Measurements from ENCODE around the gene RUSC1. TPM values are rescaled to one million over a fixed set of nuclear protein-coding genes. Genes with fewer than 3 reads are reported as not detected.

RUSC1 gene
- total and polyA plus RNA-seq, 8 donors: 9.5 to 164 (median 31.3) TPM

- Histone ChIP-seq H3K4me3 (no peak overlapping the region), H3K9me3 (no peaks in the 10 kb centered on the region), H3K4me1 (peaks cover 7 to 15% (median 11%) of the 10 kb centered on the region in 4 donors), H3K36me3 (peaks cover 0 to 20% (median 8%) of the 10 kb centered on the region in 4 donors), H3K27me3 (no peaks in the 10 kb centered on the region), H3K27ac (no peak overlapping the region)
- intact Hi-C loops (cut with DNase I; ENCODE audit: low total_unique reads): no loop called here
- DNase-seq: no peak
- WGBS, 5 donors: 93 to 97% (median 95%) methylated on average over 27 to 29 of the region's 29 CpGs
- no peak for TF ChIP-seq CTCF (IDR thresholded peaks at IDR 0.05)
- TF ChIP-seq EP300 (IDR thresholded peaks at IDR 0.05): no peak
- no peak for TF ChIP-seq POLR2AphosphoS5 (IDR thresholded peaks at IDR 0.05)
- no peak for TF ChIP-seq POLR2A (IDR thresholded peaks at IDR 0.05)
Observed at GRCh38 chr1:155282488-155283091, 38.1 kb upstream of the RUSC1 start.

- Histone ChIP-seq H3K4me3 (no peak overlapping the region), H3K4me1 (no peaks in the 10 kb centered on the region), H3K27ac (no peak overlapping the region), H3K36me3 (peaks cover 0 to 29% (median 10%) of the 10 kb centered on the region in 4 donors), H3K9me3 (no peaks in the 10 kb centered on the region), H3K27me3 (no peaks in the 10 kb centered on the region)
- TF ChIP-seq CTCF (IDR thresholded peaks at IDR 0.05): no peak
- TF ChIP-seq EP300 (IDR thresholded peaks at IDR 0.05): no peak
- no peak for TF ChIP-seq POLR2A (IDR thresholded peaks at IDR 0.05)
- no peak for TF ChIP-seq POLR2AphosphoS5 (IDR thresholded peaks at IDR 0.05)
- WGBS, 5 donors: 87 to 96% (median 93%) methylated on average over 12 of the region's 12 CpGs
- intact Hi-C loops (cut with DNase I; ENCODE audit: low total_unique reads): no loop called here
- no peak for DNase-seq
Observed at GRCh38 chr1:155284476-155284875, 36.2 kb upstream of the RUSC1 start.

- Histone ChIP-seq H3K27ac (no peak overlapping the region), H3K27me3 (no peaks in the 10 kb centered on the region), H3K4me3 (no peak overlapping the region), H3K9me3 (no peaks in the 10 kb centered on the region), H3K36me3 (peaks cover 0 to 29% (median 10%) of the 10 kb centered on the region in 4 donors), H3K4me1 (no peaks in the 10 kb centered on the region)
- no peak for DNase-seq
- 90 to 94% (median 92%) methylated on average over 14 of the region's 14 CpGs for WGBS, 5 donors
- TF ChIP-seq CTCF (IDR thresholded peaks at IDR 0.05) (no peak), EP300 (IDR thresholded peaks at IDR 0.05) (no peak), POLR2A (IDR thresholded peaks at IDR 0.05) (no peak), POLR2AphosphoS5 (IDR thresholded peaks at IDR 0.05) (no peak)
- intact Hi-C loops (cut with DNase I; ENCODE audit: low total_unique reads): no loop called here
Observed at GRCh38 chr1:155285063-155285462, 35.6 kb upstream of the RUSC1 start.

- Histone ChIP-seq H3K27ac (no peak overlapping the region), H3K36me3 (peaks cover 0 to 29% (median 10%) of the 10 kb centered on the region in 4 donors), H3K27me3 (no peaks in the 10 kb centered on the region), H3K4me1 (no peaks in the 10 kb centered on the region), H3K9me3 (no peaks in the 10 kb centered on the region), H3K4me3 (no peak overlapping the region)
- intact Hi-C loops (cut with DNase I; ENCODE audit: low total_unique reads): no loop called here
- TF ChIP-seq EP300 (IDR thresholded peaks at IDR 0.05): no peak
- TF ChIP-seq CTCF (IDR thresholded peaks at IDR 0.05): no peak
- no peak for DNase-seq
- 90 to 96% (median 94%) methylated on average over 3 to 18 of the region's 18 CpGs for WGBS, 5 donors
Observed at GRCh38 chr1:155285631-155286044, 35.1 kb upstream of the RUSC1 start.
